H1 (cell line): ENCODE results near the gene SPC25. TPM values are rescaled to one million over a fixed set of nuclear protein-coding genes. Genes with fewer than 3 reads are reported as not detected.

Experiments
- CTCF ChIA-PET: fragments of 300-600 bp; sonication (Branson Sonifier 250); formaldehyde crosslinking; loops from one replicate; lab custom pipeline; 2021; ENCODE audit not compliant: partially characterized antibody; lab: Charles Lee
- POLR2A ChIA-PET: fragments of 300-600 bp; sonication (Branson Sonifier 250); formaldehyde crosslinking; loops from one replicate; lab custom pipeline; 2021; ENCODE audit warnings: inconsistent platforms; ENCODE audit not compliant: partially characterized antibody; lab: Charles Lee
- DNase-seq, 2 experiments: peaks; one replicate each; pipeline versions ENCODE4 v3.0.0 to v3.0.0-alpha.2; 2010 to 2022; ENCODE audit warnings: low spot score in 2 of 2, low read depth in 1 of 2, mixed read lengths in 1 of 2
- FAIRE-seq: peaks from 2 replicates; lab custom pipeline; 2011; peaks lifted over from hg19 to GRCh38; lab: Jason Lieb, UNC
- H2AFZ ChIP-seq: 2 replicates; pipeline ENCODE4 v1.8.1; 2012; ENCODE audit warnings: low read length, inconsistent platforms
- H2AK5ac ChIP-seq: 2 replicates; pipeline ENCODE4 v1.6.1; 2013; ENCODE audit warnings: low read depth, low read length
- H2BK120ac ChIP-seq: replicated peaks from 2 replicates; pipeline ENCODE3; 2013; ENCODE audit warnings: low read depth, low read length, inconsistent platforms
- H2BK12ac ChIP-seq: 2 replicates; pipeline ENCODE4 v1.6.1; 2013; ENCODE audit warnings: low read depth, low read length
- H2BK15ac ChIP-seq: 2 replicates; pipeline ENCODE4 v1.6.1; 2013; ENCODE audit warnings: low read length
- H2BK20ac ChIP-seq: 2 replicates; pipeline ENCODE4 v1.6.1; 2013; ENCODE audit warnings: low read length
- H2BK5ac ChIP-seq: 2 replicates; pipeline ENCODE4 v1.6.1; 2013; ENCODE audit warnings: low read depth, low read length
- H3K14ac ChIP-seq: 2 replicates; pipeline ENCODE4 v1.6.1; 2013; ENCODE audit warnings: inconsistent platforms; ENCODE audit not compliant: insufficient read length
- H3K18ac ChIP-seq: 2 replicates; pipeline ENCODE4 v1.6.1; 2013; ENCODE audit warnings: low read length; ENCODE audit errors: extremely low read depth
- H3K23ac ChIP-seq: 2 replicates; pipeline ENCODE4 v1.6.1; 2013; ENCODE audit warnings: inconsistent platforms; ENCODE audit not compliant: insufficient read length
- H3K23me2 ChIP-seq: 2 replicates; pipeline ENCODE4 v1.6.1; 2013; ENCODE audit warnings: low read depth, low read length
- H3K27ac ChIP-seq: 2 replicates; pipeline ENCODE4 v1.6.1; 2011; ENCODE audit warnings: low read depth, low read length, inconsistent platforms
- H3K27me3 ChIP-seq, 4 experiments: replicated peaks in 1 of 4; 1 replicate in 1 of 4; 2 replicates in 3 of 4; pipeline versions ENCODE4 v1.6.1 to v1.8.1; 2011 to 2013; ENCODE audit warnings: low read length in 3 of 4, mild to moderate bottlenecking in 3 of 4, inconsistent platforms in 2 of 4, mixed read lengths in 2 of 4, moderate library complexity in 1 of 4; ENCODE audit not compliant: control insufficient read depth in 3 of 4, insufficient read depth in 3 of 4; ENCODE audit errors: extremely low read depth in 1 of 4
- H3K36me3 ChIP-seq, 4 experiments: 2 replicates each; pipeline versions ENCODE4 v1.6.1 to v1.8.1; 2011 to 2013; ENCODE audit warnings: mild to moderate bottlenecking in 4 of 4, low read length in 3 of 4, moderate library complexity in 2 of 4, control low read depth in 1 of 4, inconsistent platforms in 1 of 4; ENCODE audit not compliant: insufficient read depth in 4 of 4, control insufficient read depth in 2 of 4
- H3K4ac ChIP-seq: replicated peaks from 2 replicates; pipeline ENCODE3; 2013; ENCODE audit warnings: low read length, low read depth, mixed read lengths, inconsistent platforms; ENCODE audit not compliant: insufficient read length
- H3K4me1 ChIP-seq, 4 experiments: replicated peaks in 1 of 4; 1 replicate in 1 of 4; 2 replicates in 3 of 4; pipeline versions ENCODE4 v1.6.1 to v1.8.1; 2011 to 2013; ENCODE audit warnings: low read length in 3 of 4, inconsistent platforms in 2 of 4, mixed read lengths in 1 of 4; ENCODE audit not compliant: insufficient read depth in 4 of 4, control insufficient read depth in 3 of 4
- H3K4me2 ChIP-seq, 2 experiments: 2 replicates each; pipeline versions ENCODE4 v1.6.1 to v1.8.1; 2011 to 2013; ENCODE audit warnings: low read depth in 2 of 2, low read length in 2 of 2, control low read depth in 1 of 2, inconsistent platforms in 1 of 2, mild to moderate bottlenecking in 1 of 2; ENCODE audit not compliant: insufficient read depth in 1 of 2
- H3K4me3 ChIP-seq, 4 experiments: fragments of 200-600, 300-600 bp in 1 of 4; sonication (generic), shearing (Covaris generic), sonication (Bioruptor Twin) in 1 of 4; 2 replicates each; pipeline versions ENCODE4 v1.5.1 to v1.8.1; 2011 to 2016; ENCODE audit warnings: low read length in 4 of 4, low read depth in 3 of 4, control low read depth in 2 of 4, inconsistent platforms in 2 of 4, mild to moderate bottlenecking in 2 of 4, mixed read lengths in 1 of 4, moderate library complexity in 1 of 4; ENCODE audit not compliant: insufficient read depth in 2 of 4; ENCODE audit errors: extremely low read depth in 1 of 4
- H3K56ac ChIP-seq: replicated peaks from 2 replicates; pipeline ENCODE3; 2013; ENCODE audit warnings: low read depth, mild to moderate bottlenecking, mixed read lengths, low read length, inconsistent platforms; ENCODE audit not compliant: insufficient read length
- H3K79me1 ChIP-seq: 2 replicates; pipeline ENCODE4 v1.6.1; 2013; ENCODE audit warnings: low read depth, low read length, control low read depth
- H3K79me2 ChIP-seq, 2 experiments: 2 replicates each; pipeline versions ENCODE4 v1.6.1 to v1.8.1; 2012 to 2013; ENCODE audit warnings: low read length in 2 of 2, mild to moderate bottlenecking in 2 of 2, inconsistent platforms in 1 of 2; ENCODE audit not compliant: insufficient read depth in 2 of 2, control insufficient read depth in 1 of 2
- H3K9ac ChIP-seq, 4 experiments: replicated peaks in 1 of 4; 1 replicate in 1 of 4; 2 replicates in 3 of 4; pipeline versions ENCODE4 v1.6.1 to v1.8.1; 2011 to 2013; ENCODE audit warnings: low read depth in 3 of 4, low read length in 3 of 4, control low read depth in 2 of 4, mild to moderate bottlenecking in 2 of 4, moderate library complexity in 2 of 4, inconsistent platforms in 1 of 4; ENCODE audit errors: extremely low read depth in 1 of 4
- H3K9me3 ChIP-seq, 2 experiments: 2 replicates each; pipeline versions ENCODE4 v1.6.1 to v1.8.1; 2012 to 2013; ENCODE audit warnings: mild to moderate bottlenecking in 2 of 2, moderate library complexity in 2 of 2, control low read depth in 1 of 2, inconsistent platforms in 1 of 2, low read depth in 1 of 2, low read length in 1 of 2, mixed read lengths in 1 of 2; ENCODE audit not compliant: insufficient read depth in 2 of 2
- H4K20me1 ChIP-seq, 2 experiments: replicated peaks in 1 of 2; 2 replicates each; pipeline versions ENCODE3 to v1.8.1; 2011 to 2013; ENCODE audit warnings: inconsistent platforms in 2 of 2, low read length in 2 of 2, mild to moderate bottlenecking in 1 of 2; ENCODE audit not compliant: insufficient read depth in 2 of 2, control insufficient read depth in 1 of 2
- H4K5ac ChIP-seq: 2 replicates; pipeline ENCODE4 v1.6.1; 2013; ENCODE audit warnings: low read length, low read depth, mixed read lengths, inconsistent platforms; ENCODE audit not compliant: insufficient read length
- H4K8ac ChIP-seq: 2 replicates; pipeline ENCODE4 v1.8.0; 2013; ENCODE audit warnings: mild to moderate bottlenecking, moderate library complexity, low read length, inconsistent platforms; ENCODE audit not compliant: insufficient read depth; ENCODE audit errors: extremely low read depth
- H4K91ac ChIP-seq: replicated peaks from 2 replicates; pipeline ENCODE3; 2013; ENCODE audit warnings: low read length, mixed read lengths, inconsistent platforms; ENCODE audit not compliant: insufficient read length
- BCL11A ChIP-seq, 2 experiments: IDR thresholded peaks; one replicate each; pipeline ENCODE4 v1.6.1; 2011; ENCODE audit warnings: low read depth in 2 of 2, low read length in 2 of 2, mild to moderate bottlenecking in 2 of 2
- CREB1 ChIP-seq: IDR thresholded peaks from 2 replicates; pipeline ENCODE4 v1.6.1; 2012; ENCODE audit warnings: inconsistent platforms
- POLR2A ChIP-seq, 2 experiments: IDR thresholded peaks; 1 replicate in 1 of 2; 2 replicates in 1 of 2; pipeline ENCODE4 v1.6.1; 2011; ENCODE audit warnings: low read depth in 2 of 2, low read length in 2 of 2, mild to moderate bottlenecking in 2 of 2; ENCODE audit errors: control extremely low read depth in 1 of 2
- SP1 ChIP-seq: IDR thresholded peaks from 2 replicates; pipeline ENCODE4 v1.6.1; 2011; ENCODE audit warnings: low read depth, low read length
- polyA plus RNA-seq, 7 experiments: library from polyadenylated mRNA; depleted of rRNA in 3 of 7; stranded (reverse) in 5 of 7; unstranded in 2 of 7; fragments of >200 nt in 5 of 7; fragments of 200-250 nt in 2 of 7; gene quantifications; 1 replicate in 5 of 7; 2 replicates in 1 of 7; 4 replicates in 1 of 7; pipeline versions ENCODE4 v1.2.1 to v1.2.3, GENCODE V29; 2011 to 2013; ENCODE audit warnings: missing spikeins in 2 of 7, mixed read lengths in 2 of 7
- total RNA-seq: library from RNA; stranded (reverse); fragmentation: NEBNext Ultra II Directional; extraction: Animal tissue kit (Norgen Biotek cat#: 25700); gene quantifications from 2 replicates; pipeline ENCODE4 v1.2.1, GENCODE V29; 2021

Gene SPC25
- total and polyA plus RNA-seq, 2 of the 8 experiments (the other 6 are each of a cell fraction or from before 2014, with no cell fraction given): 21.0 to 34.7 TPM

GRCh38 chr2:168850846-168851245 is 39.4 kb downstream of the SPC25 start:
- Histone ChIP-seq H3K36me3 (no peaks in the 10 kb centered on the region; a peak in 1 of 8 replicates), H2BK120ac (no peak overlapping the region), H4K8ac (no peak overlapping the region), H2BK12ac (no peak overlapping the region), H3K4me3 (no peak overlapping the region), H4K5ac (no peak overlapping the region), H2BK15ac (no peak overlapping the region), H3K4me2 (no peak overlapping the region), H3K79me1 (no peaks in the 10 kb centered on the region), H3K18ac (no peak overlapping the region), H2BK20ac (no peak overlapping the region), H3K56ac (no peak overlapping the region), H2BK5ac (no peak overlapping the region), H4K91ac (no peak overlapping the region), H3K4ac (no peak overlapping the region), H3K79me2 (no peaks in the 10 kb centered on the region), H3K9me3 (no peaks in the 10 kb centered on the region), H3K23ac (no peak overlapping the region), H2AFZ (no peak overlapping the region), H3K27me3 (no peaks in the 10 kb centered on the region), H2AK5ac (no peak overlapping the region), H3K4me1 (no peaks in the 10 kb centered on the region), H3K9ac (no peak overlapping the region), H4K20me1 (no peaks in the 10 kb centered on the region), H3K23me2 (no peaks in the 10 kb centered on the region), H3K27ac (no peak overlapping the region), H3K14ac (no peak overlapping the region)
- ChIA-PET POLR2A (no interaction called here), CTCF (interaction anchor here (1.8 kb wide), 1 partner anchor 9 kb away, joined by 7 read pairs; no protein-coding TSS in a partner anchor)
- DNase-seq: no peak
- TF ChIP-seq POLR2A (IDR thresholded peaks at IDR 0.05; ENCODE audit: control extremely low read depth in 1 of 2, low read depth in 2 of 2, low read length in 2 of 2) (no peak), SP1 (no peak), BCL11A (IDR thresholded peaks at IDR 0.05; ENCODE audit: low read depth in 2 of 2, low read length in 2 of 2) (no peak), CREB1 (no peak)
- FAIRE-seq: no peak
